ENCODE data around the gene GNB1L. TPM values are rescaled to one million over a fixed set of nuclear protein-coding genes. Genes with fewer than 3 reads are reported as not detected.
"Not testable (repeated sequence)": the region's sequence is repeated elsewhere in the genome, so short reads cannot be mapped to it uniquely, and the experiment has no call there.

Gene GNB1L
- total and polyA plus RNA-seq, 2 donors, result 11.2 to 15.4 TPM

GRCh38 chr22:19842393-19843106 lies 12.1 kb downstream of the GNB1L start:
- H3K4me1 ChIP-seq (ENCODE audit: control insufficient read depth in 2 of 2, insufficient read depth in 2 of 2, low read length in 2 of 2), result peaks cover 23 to 48% of the 10 kb centered on the region in 2 donors
- H3K9me3 ChIP-seq (ENCODE audit: control insufficient read depth in 2 of 2, insufficient read depth in 1 of 2, low read length in 1 of 2), result peaks cover 0 to 11% of the 10 kb centered on the region in 2 donors
- no peak for DNase-seq (ENCODE audit: low read depth in 6 of 9, low spot score in 9 of 9)
- 95% methylated on average over 12 of the region's 12 CpGs for WGBS
- H3K27ac ChIP-seq (ENCODE audit: low read depth in 1 of 2, low read length in 1 of 2), result no peak overlapping the region
- H3K4me3 ChIP-seq (ENCODE audit: low read length in 2 of 2), result no peak overlapping the region
- H3K36me3 ChIP-seq (ENCODE audit: control insufficient read depth in 2 of 2, insufficient read depth in 2 of 2, low read length in 1 of 2), result peaks cover 9 to 22% of the 10 kb centered on the region in 2 donors
- H3K27me3 ChIP-seq (ENCODE audit: control insufficient read depth in 2 of 2, insufficient read depth in 1 of 2, low read length in 1 of 2), result no peaks in the 10 kb centered on the region

- Histone ChIP-seq H3K27me3 (ENCODE audit: control insufficient read depth in 2 of 2, insufficient read depth in 1 of 2, low read length in 1 of 2) (no peaks in the 10 kb centered on the region), H3K4me1 (ENCODE audit: control insufficient read depth in 2 of 2, insufficient read depth in 2 of 2, low read length in 2 of 2) (peaks cover 23 to 41% of the 10 kb centered on the region in 2 donors), H3K4me3 (ENCODE audit: low read length in 2 of 2) (no peak overlapping the region), H3K27ac (ENCODE audit: low read depth in 1 of 2, low read length in 1 of 2) (no peak overlapping the region), H3K36me3 (ENCODE audit: control insufficient read depth in 2 of 2, insufficient read depth in 2 of 2, low read length in 1 of 2) (peaks cover 3 to 14% of the 10 kb centered on the region in 2 donors), H3K9me3 (ENCODE audit: control insufficient read depth in 2 of 2, insufficient read depth in 1 of 2, low read length in 1 of 2) (peaks cover 0 to 4% of the 10 kb centered on the region in 2 donors)
- WGBS, result 96% methylated on average over 8 of the region's 8 CpGs
- DNase-seq (ENCODE audit: low read depth in 6 of 9, low spot score in 9 of 9), result no peak
Measured at GRCh38 chr22:19841641-19842392, 12.9 kb downstream of the GNB1L start.

- Histone ChIP-seq H3K9me3 (ENCODE audit: control insufficient read depth in 2 of 2, insufficient read depth in 1 of 2, low read length in 1 of 2) (peaks cover 0 to 4% of the 10 kb centered on the region in 2 donors), H3K27ac (ENCODE audit: low read depth in 1 of 2, low read length in 1 of 2) (no peak overlapping the region), H3K36me3 (ENCODE audit: control insufficient read depth in 2 of 2, insufficient read depth in 2 of 2, low read length in 1 of 2) (peaks cover 3 to 12% of the 10 kb centered on the region in 2 donors), H3K4me1 (ENCODE audit: control insufficient read depth in 2 of 2, insufficient read depth in 2 of 2, low read length in 2 of 2) (peaks cover 21 to 36% of the 10 kb centered on the region in 2 donors), H3K4me3 (ENCODE audit: low read length in 2 of 2) (no peak overlapping the region), H3K27me3 (ENCODE audit: control insufficient read depth in 2 of 2, insufficient read depth in 1 of 2, low read length in 1 of 2) (no peaks in the 10 kb centered on the region)
- no peak for DNase-seq (ENCODE audit: low read depth in 6 of 9, low spot score in 9 of 9)
- 98% methylated on average over 6 of the region's 6 CpGs for WGBS
Measured at GRCh38 chr22:19840955-19841640, 13.6 kb downstream of the GNB1L start.

GRCh38 chr22:19840059-19840458 lies 14.6 kb downstream of the GNB1L start:
- WGBS, result 96% methylated on average over 4 of the region's 4 CpGs
- Histone ChIP-seq H3K27me3 (ENCODE audit: control insufficient read depth in 2 of 2, insufficient read depth in 1 of 2, low read length in 1 of 2) (no peaks in the 10 kb centered on the region), H3K9me3 (ENCODE audit: control insufficient read depth in 2 of 2, insufficient read depth in 1 of 2, low read length in 1 of 2) (peaks cover 0 to 4% of the 10 kb centered on the region in 2 donors), H3K27ac (ENCODE audit: low read depth in 1 of 2, low read length in 1 of 2) (no peak overlapping the region), H3K36me3 (ENCODE audit: control insufficient read depth in 2 of 2, insufficient read depth in 2 of 2, low read length in 1 of 2) (peaks cover 3% of the 10 kb centered on the region in 2 donors), H3K4me3 (ENCODE audit: low read length in 2 of 2) (no peak overlapping the region), H3K4me1 (ENCODE audit: control insufficient read depth in 2 of 2, insufficient read depth in 2 of 2, low read length in 2 of 2) (peaks cover 11 to 26% of the 10 kb centered on the region in 2 donors)
- DNase-seq (ENCODE audit: low read depth in 6 of 9, low spot score in 9 of 9), result no peak

GRCh38 chr22:19837915-19838314 lies 16.8 kb downstream of the GNB1L start:
- no peak overlapping the region for H3K27ac ChIP-seq (ENCODE audit: low read depth in 1 of 2, low read length in 1 of 2)
- H3K36me3 ChIP-seq (ENCODE audit: control insufficient read depth in 2 of 2, insufficient read depth in 2 of 2, low read length in 1 of 2), result no peaks in the 10 kb centered on the region
- H3K4me1 ChIP-seq (ENCODE audit: control insufficient read depth in 2 of 2, insufficient read depth in 2 of 2, low read length in 2 of 2), result peaks cover 0 to 5% of the 10 kb centered on the region in 2 donors
- H3K4me3 ChIP-seq (ENCODE audit: low read length in 2 of 2), result no peak overlapping the region
- 98% methylated on average over 6 of the region's 6 CpGs for WGBS
- no peaks in the 10 kb centered on the region for H3K9me3 ChIP-seq (ENCODE audit: control insufficient read depth in 2 of 2, insufficient read depth in 1 of 2, low read length in 1 of 2)
- H3K27me3 ChIP-seq (ENCODE audit: control insufficient read depth in 2 of 2, insufficient read depth in 1 of 2, low read length in 1 of 2), result no peaks in the 10 kb centered on the region
- no peak for DNase-seq (ENCODE audit: low read depth in 6 of 9, low spot score in 9 of 9)

GRCh38 chr22:19836512-19836911 lies 18.2 kb downstream of the GNB1L start:
- Histone ChIP-seq H3K9me3 (ENCODE audit: control insufficient read depth in 2 of 2, insufficient read depth in 1 of 2, low read length in 1 of 2) (no peaks in the 10 kb centered on the region), H3K27ac (ENCODE audit: low read depth in 1 of 2, low read length in 1 of 2) (no peak overlapping the region), H3K4me1 (ENCODE audit: control insufficient read depth in 2 of 2, insufficient read depth in 2 of 2, low read length in 2 of 2) (peaks cover 3 to 10% of the 10 kb centered on the region in 2 donors), H3K4me3 (ENCODE audit: low read length in 2 of 2) (no peak overlapping the region), H3K27me3 (ENCODE audit: control insufficient read depth in 2 of 2, insufficient read depth in 1 of 2, low read length in 1 of 2) (no peaks in the 10 kb centered on the region), H3K36me3 (ENCODE audit: control insufficient read depth in 2 of 2, insufficient read depth in 2 of 2, low read length in 1 of 2) (no peaks in the 10 kb centered on the region)
- DNase-seq (ENCODE audit: low read depth in 6 of 9, low spot score in 9 of 9), result no peak

- H3K4me1 ChIP-seq (ENCODE audit: control insufficient read depth in 2 of 2, insufficient read depth in 2 of 2, low read length in 2 of 2), result peaks cover 3 to 10% of the 10 kb centered on the region in 2 donors
- DNase-seq (ENCODE audit: low read depth in 6 of 9, low spot score in 9 of 9), result no peak
- H3K9me3 ChIP-seq (ENCODE audit: control insufficient read depth in 2 of 2, insufficient read depth in 1 of 2, low read length in 1 of 2), result no peaks in the 10 kb centered on the region
- H3K36me3 ChIP-seq (ENCODE audit: control insufficient read depth in 2 of 2, insufficient read depth in 2 of 2, low read length in 1 of 2), result no peaks in the 10 kb centered on the region
- H3K4me3 ChIP-seq (ENCODE audit: low read length in 2 of 2), result no peak overlapping the region
- no peaks in the 10 kb centered on the region for H3K27me3 ChIP-seq (ENCODE audit: control insufficient read depth in 2 of 2, insufficient read depth in 1 of 2, low read length in 1 of 2)
- no peak overlapping the region for H3K27ac ChIP-seq (ENCODE audit: low read depth in 1 of 2, low read length in 1 of 2)
Measured at GRCh38 chr22:19834599-19834998, 20.1 kb downstream of the GNB1L start.

GRCh38 chr22:19833327-19833726 lies 21.3 kb downstream of the GNB1L start:
- 91% methylated on average over 9 of the region's 9 CpGs for WGBS
- not testable (repeated sequence) for H3K36me3 ChIP-seq (ENCODE audit: control insufficient read depth in 2 of 2, insufficient read depth in 2 of 2, low read length in 1 of 2); H3K27me3 ChIP-seq (ENCODE audit: control insufficient read depth in 2 of 2, insufficient read depth in 1 of 2, low read length in 1 of 2); DNase-seq (ENCODE audit: low read depth in 6 of 9, low spot score in 9 of 9); H3K27ac ChIP-seq (ENCODE audit: low read depth in 1 of 2, low read length in 1 of 2); H3K4me3 ChIP-seq (ENCODE audit: low read length in 2 of 2); H3K9me3 ChIP-seq (ENCODE audit: control insufficient read depth in 2 of 2, insufficient read depth in 1 of 2, low read length in 1 of 2)
- H3K4me1 ChIP-seq (ENCODE audit: control insufficient read depth in 2 of 2, insufficient read depth in 2 of 2, low read length in 2 of 2), result peaks cover 3 to 10% of the 10 kb centered on the region in 2 donors

All from thymus (tissue), 11 donors.